OCI-LY7 (cell line): ENCODE measurements around the gene TBCB. TPM values are rescaled to one million over a fixed set of nuclear protein-coding genes. Genes with fewer than 3 reads are reported as not detected.

ENCODE experiments used
- BruUV-seq: library from RNA; stranded (reverse); fragments of 400-500 nt; replicated peaks from 2 replicates; lab custom pipeline; 2021; lab: Mats Ljungman, UMichigan
- CTCF ChIA-PET: fragments of 300-600 bp; sonication (Branson Sonifier 250); formaldehyde crosslinking; loops from one replicate; lab custom pipeline; 2022; ENCODE audit warnings: antibody characterized with exemption; ENCODE audit not compliant: unreplicated experiment; lab: Charles Lee
- POLR2A ChIA-PET: fragments of 300-600 bp; sonication (Branson Sonifier 250); formaldehyde crosslinking; loops from one replicate; lab custom pipeline; 2022; ENCODE audit warnings: antibody characterized with exemption; lab: Charles Lee
- DNase-seq: peaks from one replicate; pipeline ENCODE4 v3.0.0-alpha.2; 2015; ENCODE audit warnings: low spot score
- H2AFZ ChIP-seq: fragments of 200-600 bp; sonication (generic), shearing (Covaris generic); 2 replicates; pipeline ENCODE4 v1.6.1; 2014; ENCODE audit warnings: mild to moderate bottlenecking, antibody characterized with exemption, low read length, moderate library complexity
- H3K27ac ChIP-seq: fragments of 200-600 bp; sonication (generic); 2 replicates; pipeline ENCODE4 v1.5.1; 2014; ENCODE audit warnings: mixed run types, low read depth, mild to moderate bottlenecking, moderate library complexity, low read length, inconsistent platforms; ENCODE audit not compliant: poor library complexity, severe bottlenecking
- H3K36me3 ChIP-seq: fragments of 200-600 bp; sonication (generic); 2 replicates; pipeline ENCODE4 v1.6.1; 2014; ENCODE audit warnings: mild to moderate bottlenecking, antibody characterized with exemption, low read length, moderate library complexity, mixed read lengths; ENCODE audit not compliant: insufficient read depth
- H3K4me1 ChIP-seq: fragments of 200-600 bp; sonication (generic); 2 replicates; pipeline ENCODE4 v1.5.1; 2014; ENCODE audit warnings: mild to moderate bottlenecking, low read length; ENCODE audit not compliant: insufficient read depth, poor library complexity, severe bottlenecking
- H3K4me2 ChIP-seq: fragments of 200-600 bp; sonication (generic); 2 replicates; pipeline ENCODE4 v1.6.1; 2014; ENCODE audit warnings: mild to moderate bottlenecking, low read length
- H3K4me3 ChIP-seq: fragments of 200-600 bp; sonication (generic); 2 replicates; pipeline ENCODE4 v1.5.1; 2014; ENCODE audit warnings: mild to moderate bottlenecking, low read depth, low read length; ENCODE audit not compliant: poor library complexity, severe bottlenecking
- H3K79me2 ChIP-seq: fragments of 200-600 bp; sonication (generic); 2 replicates; pipeline ENCODE4 v1.6.1; 2016; ENCODE audit warnings: low read depth, mild to moderate bottlenecking, low read length, moderate library complexity, mixed read lengths; ENCODE audit not compliant: insufficient read depth
- H3K9me2 ChIP-seq: fragments of 200-600 bp; sonication (generic); 2 replicates; pipeline ENCODE4 v1.6.1; 2016; ENCODE audit warnings: mild to moderate bottlenecking, low read length, mixed read lengths; ENCODE audit not compliant: insufficient read depth
- H3K9me3 ChIP-seq: fragments of 200-600 bp; sonication (generic); 2 replicates; pipeline ENCODE4 v1.6.1; 2014; ENCODE audit warnings: mild to moderate bottlenecking, mixed run types, low read length, mixed read lengths
- H4K20me1 ChIP-seq: fragments of 200-600 bp; sonication (generic); 2 replicates; pipeline ENCODE4 v1.6.1; 2014; ENCODE audit warnings: mild to moderate bottlenecking, antibody characterized with exemption, low read length, moderate library complexity, mixed read lengths; ENCODE audit not compliant: insufficient read depth
- EZH2phosphoT487 ChIP-seq: fragments of 200-600 bp; sonication (generic); IDR thresholded peaks from 2 replicates; pipeline ENCODE4 v1.6.1; 2018; ENCODE audit warnings: low read depth, borderline replicate concordance, mild to moderate bottlenecking, mixed run types, antibody characterized with exemption, low read length, moderate library complexity, mixed read lengths
- intact Hi-C: fragments of 100-400 bp; cut with micrococcal nuclease; formaldehyde crosslinking; loops from one replicate; pipeline ENCODE4 v1.10.0; 2022; ENCODE audit not compliant: unreplicated experiment
- total RNA-seq, 2 experiments: library from RNA; depleted of rRNA in 1 of 2; stranded (reverse); fragments of >200 nt in 1 of 2; shearing (Covaris generic) in 1 of 2; gene quantifications; 2 replicates each; pipeline ENCODE4 v1.2.3, GENCODE V29; 2014 to 2022
- TF ChIP-seq, protein P1 (sequence below): fragments of 200-600 bp; sonication (generic); conservative IDR thresholded peaks from 2 replicates; pipeline ENCODE4 v1.5.1; 2014; ENCODE audit warnings: mild to moderate bottlenecking, antibody characterized with exemption, low read length, moderate library complexity, mixed read lengths

Gene TBCB
- total RNA-seq, 2 experiments from 2014 or later = 136 to 200 TPM

DNA sequence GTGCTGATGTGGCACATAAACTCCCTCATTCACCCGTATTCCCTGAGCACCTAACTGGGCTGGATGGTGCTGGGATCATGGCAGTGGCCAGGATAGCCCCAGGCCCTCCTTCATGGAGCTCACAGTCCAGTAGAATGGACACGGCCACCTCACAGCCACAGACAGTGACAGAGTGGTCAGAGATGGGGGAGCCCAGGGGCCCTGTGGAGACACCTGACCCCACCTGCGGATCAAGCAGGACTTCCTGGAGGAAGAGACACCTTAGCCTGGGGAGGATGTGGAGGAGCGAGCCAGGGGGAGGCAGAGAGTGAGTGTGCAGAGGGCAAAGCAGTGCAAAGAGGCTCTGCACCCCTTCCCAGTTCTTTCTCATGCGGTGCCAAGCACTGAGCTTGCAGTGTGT, 25.4 kb upstream of the TBCB start:
- ChIA-PET POLR2A (no interaction called here), CTCF (no interaction called here)
- Histone ChIP-seq H3K9me3 (no peaks in the 10 kb centered on the region), H3K4me3 (no peak overlapping the region), H3K4me1 (no peaks in the 10 kb centered on the region), H3K4me2 (no peak overlapping the region), H3K9me2 (no peaks in the 10 kb centered on the region), H2AFZ (no peak overlapping the region), H3K79me2 (no peaks in the 10 kb centered on the region), H3K36me3 (peaks cover 98% of the 10 kb centered on the region), H4K20me1 (no peaks in the 10 kb centered on the region), H3K27ac (no peak overlapping the region)
- TF ChIP-seq EZH2phosphoT487 = no peak
- intact Hi-C loops = no loop called here
- no peak for DNase-seq
- BruUV-seq = no TSS peak

DNA sequence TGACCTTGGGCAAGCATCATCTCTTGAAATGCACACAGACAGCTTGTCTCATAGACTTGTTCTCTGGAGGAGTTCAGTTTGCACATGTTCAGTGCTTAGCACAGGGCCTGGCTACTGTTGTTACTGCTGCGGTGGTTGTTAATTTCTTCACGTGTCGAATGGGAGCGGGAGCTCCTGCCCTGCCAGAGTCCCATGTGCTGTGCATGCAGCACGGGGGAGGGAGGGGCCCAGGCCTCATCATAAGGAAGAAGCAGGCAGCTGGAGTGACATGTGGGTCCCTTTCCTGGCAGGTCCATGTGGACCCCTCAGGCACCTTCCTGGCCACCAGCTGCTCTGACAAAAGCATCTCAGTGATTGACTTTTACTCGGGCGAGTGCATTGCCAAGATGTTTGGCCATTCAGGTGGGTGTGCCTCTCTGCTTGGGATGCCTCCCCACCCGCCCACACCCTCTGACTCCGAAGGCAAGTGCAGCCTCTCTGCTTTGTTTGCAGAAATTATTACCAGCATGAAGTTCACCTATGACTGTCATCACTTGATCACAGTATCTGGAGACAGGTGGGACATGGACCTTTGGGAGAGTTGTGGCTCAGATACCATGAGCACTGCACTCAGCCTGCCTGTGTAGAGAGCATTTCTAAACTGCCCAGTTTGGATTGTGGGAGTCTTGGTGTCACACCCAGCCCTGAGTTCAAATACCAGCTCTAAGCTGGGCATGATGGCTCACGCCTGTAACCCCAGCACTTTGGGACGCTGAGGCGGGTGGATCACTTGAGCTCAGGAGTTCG, 24.2 kb upstream of the TBCB start:
- Histone ChIP-seq H3K4me1 (no peaks in the 10 kb centered on the region), H2AFZ (no peak overlapping the region), H3K36me3 (peaks cover 98% of the 10 kb centered on the region), H3K4me2 (no peak overlapping the region), H3K79me2 (no peaks in the 10 kb centered on the region), H3K9me2 (no peaks in the 10 kb centered on the region), H3K4me3 (no peak overlapping the region), H3K9me3 (no peaks in the 10 kb centered on the region), H4K20me1 (no peaks in the 10 kb centered on the region), H3K27ac (no peak overlapping the region)
- no peak for TF ChIP-seq EZH2phosphoT487
- TF ChIP-seq, protein P1, sequence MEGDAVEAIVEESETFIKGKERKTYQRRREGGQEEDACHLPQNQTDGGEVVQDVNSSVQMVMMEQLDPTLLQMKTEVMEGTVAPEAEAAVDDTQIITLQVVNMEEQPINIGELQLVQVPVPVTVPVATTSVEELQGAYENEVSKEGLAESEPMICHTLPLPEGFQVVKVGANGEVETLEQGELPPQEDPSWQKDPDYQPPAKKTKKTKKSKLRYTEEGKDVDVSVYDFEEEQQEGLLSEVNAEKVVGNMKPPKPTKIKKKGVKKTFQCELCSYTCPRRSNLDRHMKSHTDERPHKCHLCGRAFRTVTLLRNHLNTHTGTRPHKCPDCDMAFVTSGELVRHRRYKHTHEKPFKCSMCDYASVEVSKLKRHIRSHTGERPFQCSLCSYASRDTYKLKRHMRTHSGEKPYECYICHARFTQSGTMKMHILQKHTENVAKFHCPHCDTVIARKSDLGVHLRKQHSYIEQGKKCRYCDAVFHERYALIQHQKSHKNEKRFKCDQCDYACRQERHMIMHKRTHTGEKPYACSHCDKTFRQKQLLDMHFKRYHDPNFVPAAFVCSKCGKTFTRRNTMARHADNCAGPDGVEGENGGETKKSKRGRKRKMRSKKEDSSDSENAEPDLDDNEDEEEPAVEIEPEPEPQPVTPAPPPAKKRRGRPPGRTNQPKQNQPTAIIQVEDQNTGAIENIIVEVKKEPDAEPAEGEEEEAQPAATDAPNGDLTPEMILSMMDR = no peak
- intact Hi-C loops = no loop called here
- no peak for DNase-seq
- BruUV-seq = no TSS peak
- ChIA-PET CTCF (no interaction called here), POLR2A (interaction anchor here (0.6 to 0.7 kb wide), 2 partner anchors 10 to 25 kb away, joined by 3 read pairs; no protein-coding TSS in a partner anchor)

DNA sequence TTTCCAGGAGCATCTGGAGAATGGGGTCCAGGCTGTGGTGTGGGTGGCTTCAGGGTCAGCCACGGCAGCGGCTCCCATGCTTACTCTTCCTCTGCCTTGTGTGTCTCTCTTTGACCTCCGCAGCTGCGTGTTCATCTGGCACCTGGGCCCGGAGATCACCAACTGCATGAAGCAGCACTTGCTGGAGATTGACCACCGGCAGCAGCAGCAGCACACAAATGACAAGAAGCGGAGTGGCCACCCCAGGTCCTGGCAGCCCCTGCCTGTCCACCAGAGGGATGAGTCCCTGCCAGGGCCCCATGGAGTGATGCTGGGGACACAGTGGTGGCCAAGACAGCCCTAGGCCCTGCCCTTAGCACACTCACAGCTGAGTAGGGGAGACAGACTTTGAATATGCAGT, 22.7 kb upstream of the TBCB start:
- H3K79me2 ChIP-seq = no peaks in the 10 kb centered on the region
- ChIA-PET POLR2A (no interaction called here), CTCF (no interaction called here)
- H3K4me2 ChIP-seq = no peak overlapping the region
- H3K9me3 ChIP-seq = no peaks in the 10 kb centered on the region
- no peaks in the 10 kb centered on the region for H3K9me2 ChIP-seq
- TF ChIP-seq EZH2phosphoT487 = no peak
- TF ChIP-seq, protein P1 = no peak
- no peaks in the 10 kb centered on the region for H4K20me1 ChIP-seq
- H3K4me3 ChIP-seq = no peak overlapping the region
- no peaks in the 10 kb centered on the region for H3K4me1 ChIP-seq
- peaks cover 97% of the 10 kb centered on the region for H3K36me3 ChIP-seq
- no peak overlapping the region for H2AFZ ChIP-seq
- BruUV-seq = no TSS peak
- H3K27ac ChIP-seq = no peak overlapping the region
- intact Hi-C loops = no loop called here
- no peak for DNase-seq
